Stimulated activated CD4-positive, alpha-beta T cell treated with anti-CD3 and anti-CD28 coated beads, Interleukin-12 subunit alpha, Interleukin-12 subunit beta, amount 100 ng/mL, for 24 hours (primary cell): Measurements from ENCODE around the gene SERPINA3.

Experiments used
- DNase-seq, 2 experiments: peaks; one replicate each; pipeline ENCODE4 v3.0.0-alpha.2; 2020; ENCODE audit warnings: low read depth in 2 of 2

The SERPINA3 gene

DNA sequence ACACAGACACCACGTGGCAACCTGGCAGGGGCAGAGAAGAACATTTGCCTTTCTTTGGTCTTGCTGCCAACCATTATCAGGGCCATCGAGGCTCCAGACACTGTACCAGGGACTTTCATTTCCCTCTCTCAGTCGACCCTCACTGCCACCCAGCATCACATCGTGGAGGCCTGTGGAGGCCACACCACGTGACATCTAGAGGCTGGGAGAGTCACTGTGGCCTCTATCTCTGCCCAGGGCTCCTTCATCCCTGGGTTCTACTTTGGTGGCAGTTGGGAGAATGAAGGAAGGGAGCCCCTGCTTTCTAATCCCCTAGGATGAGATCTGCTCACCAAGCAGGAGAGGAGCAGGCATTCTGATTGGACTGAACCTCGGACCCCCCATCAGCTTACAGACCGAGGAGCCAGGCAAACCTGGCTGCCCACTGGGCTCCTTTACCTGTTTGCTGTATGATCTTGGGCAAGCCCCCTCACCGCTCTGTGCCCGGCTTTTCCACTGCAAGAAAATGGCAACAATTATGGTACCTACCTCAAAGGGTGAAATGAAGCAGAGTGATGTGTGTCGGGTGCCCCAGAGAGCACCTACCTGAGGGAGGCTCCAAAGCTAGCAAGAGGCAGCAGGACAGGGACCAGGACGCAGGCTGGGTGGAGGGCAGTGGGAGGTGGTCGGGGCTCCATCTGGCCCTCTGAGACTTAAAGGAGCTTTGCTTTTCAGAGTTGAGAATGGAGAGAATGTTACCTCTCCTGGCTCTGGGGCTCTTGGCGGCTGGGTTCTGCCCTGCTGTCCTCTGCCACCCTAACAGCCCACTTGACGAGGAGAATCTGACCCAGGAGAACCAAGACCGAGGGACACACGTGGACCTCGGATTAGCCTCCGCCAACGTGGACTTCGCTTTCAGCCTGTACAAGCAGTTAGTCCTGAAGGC is 1.8 kb downstream of the SERPINA3 start:
- DNase-seq = no peak

DNA sequence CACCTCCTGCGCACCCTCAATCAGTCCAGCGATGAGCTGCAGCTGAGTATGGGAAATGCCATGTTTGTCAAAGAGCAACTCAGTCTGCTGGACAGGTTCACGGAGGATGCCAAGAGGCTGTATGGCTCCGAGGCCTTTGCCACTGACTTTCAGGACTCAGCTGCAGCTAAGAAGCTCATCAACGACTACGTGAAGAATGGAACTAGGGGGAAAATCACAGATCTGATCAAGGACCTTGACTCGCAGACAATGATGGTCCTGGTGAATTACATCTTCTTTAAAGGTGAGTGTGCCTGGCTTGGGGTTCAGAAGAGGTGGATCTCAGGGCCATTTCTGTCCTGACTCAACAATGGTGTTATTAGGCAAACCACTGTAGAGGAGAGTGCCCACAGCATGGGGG is 2.6 kb downstream of the SERPINA3 start:
- DNase-seq = no peak

DNA sequence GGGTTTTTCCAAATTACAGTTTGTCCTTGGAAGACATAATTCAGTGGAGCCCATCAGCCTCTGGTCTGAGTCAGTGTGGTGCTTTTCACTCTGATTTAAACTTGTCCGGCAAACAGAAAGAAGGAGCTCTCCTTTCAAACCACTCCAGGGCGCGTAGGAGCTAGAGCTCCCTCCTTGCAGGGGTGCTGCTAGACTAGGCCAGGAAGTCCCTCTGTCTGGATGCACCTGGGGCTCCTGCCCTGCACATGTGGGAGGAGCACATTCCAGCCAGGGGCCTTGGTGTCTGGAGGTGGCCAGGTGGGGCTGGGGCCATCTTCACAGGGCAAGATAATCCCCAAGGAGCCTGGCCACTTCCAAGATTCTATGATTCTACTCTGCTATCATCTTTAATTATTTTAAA is 3.1 kb downstream of the SERPINA3 start:
- DNase-seq = no peak

DNA sequence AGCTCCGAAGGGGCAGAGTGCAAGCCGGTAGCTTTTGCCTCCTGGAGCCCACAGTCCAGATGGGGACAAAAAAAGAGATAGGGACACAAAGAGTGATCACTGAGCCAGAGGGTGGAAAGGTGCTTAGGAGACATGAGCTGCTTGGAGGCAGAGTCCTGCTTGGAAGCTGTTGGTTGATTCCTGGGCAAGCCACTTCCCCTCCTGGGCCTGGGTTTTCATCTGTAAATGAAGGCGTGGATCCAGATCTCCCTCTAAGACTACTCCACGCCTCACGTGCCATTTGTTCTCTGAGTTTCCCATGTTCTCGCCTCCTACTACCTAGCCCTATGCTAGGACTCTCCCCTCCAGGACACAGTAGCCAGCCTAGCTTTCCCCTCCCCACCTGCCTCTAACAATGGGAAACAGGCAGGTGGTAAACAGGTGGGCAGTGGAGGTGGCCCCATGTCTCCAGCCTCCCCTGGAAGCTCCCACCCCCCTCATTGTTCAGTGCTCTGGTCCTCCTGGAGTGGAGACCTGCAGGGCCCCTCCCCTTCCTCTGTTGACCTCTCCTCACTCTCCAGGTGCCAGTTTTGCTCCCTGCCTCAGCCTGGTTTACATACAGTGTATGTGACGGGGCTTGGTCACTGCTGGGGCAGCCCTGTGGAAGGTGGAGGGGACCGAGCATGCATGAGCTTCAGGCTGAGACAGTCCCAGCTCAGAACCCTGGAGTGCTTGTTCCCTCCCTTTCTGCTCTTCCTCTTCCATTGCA is 3.8 kb downstream of the SERPINA3 start:
- no peak for DNase-seq

DNA sequence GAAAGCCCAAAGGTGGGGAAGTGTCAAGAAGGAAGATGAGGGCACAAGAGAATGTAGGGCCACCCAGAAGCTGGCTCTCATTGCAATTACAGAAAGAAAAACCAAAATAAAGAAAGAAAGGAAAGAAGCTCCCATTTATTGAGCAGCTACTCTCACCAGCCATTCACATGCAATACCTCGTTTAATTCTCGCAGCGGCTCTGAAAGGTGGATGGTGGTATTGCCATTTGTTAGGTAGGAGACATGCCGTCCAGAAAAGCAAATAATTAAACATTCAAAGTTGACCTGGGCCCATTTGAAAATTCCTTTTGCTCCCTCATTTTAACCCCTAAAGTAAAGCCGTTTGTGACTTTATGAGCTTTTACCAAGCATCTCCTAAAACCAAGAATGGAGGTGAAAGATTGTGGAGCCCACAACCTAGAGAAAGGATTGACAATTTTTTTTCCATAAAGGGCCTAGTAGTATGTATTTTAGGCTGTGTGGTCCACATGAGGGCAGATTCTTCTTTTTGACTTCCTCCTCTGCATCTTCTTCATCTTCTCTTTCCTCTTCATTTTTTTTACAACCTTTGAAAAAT is 5.3 kb downstream of the SERPINA3 start:
- no peak for DNase-seq

DNA sequence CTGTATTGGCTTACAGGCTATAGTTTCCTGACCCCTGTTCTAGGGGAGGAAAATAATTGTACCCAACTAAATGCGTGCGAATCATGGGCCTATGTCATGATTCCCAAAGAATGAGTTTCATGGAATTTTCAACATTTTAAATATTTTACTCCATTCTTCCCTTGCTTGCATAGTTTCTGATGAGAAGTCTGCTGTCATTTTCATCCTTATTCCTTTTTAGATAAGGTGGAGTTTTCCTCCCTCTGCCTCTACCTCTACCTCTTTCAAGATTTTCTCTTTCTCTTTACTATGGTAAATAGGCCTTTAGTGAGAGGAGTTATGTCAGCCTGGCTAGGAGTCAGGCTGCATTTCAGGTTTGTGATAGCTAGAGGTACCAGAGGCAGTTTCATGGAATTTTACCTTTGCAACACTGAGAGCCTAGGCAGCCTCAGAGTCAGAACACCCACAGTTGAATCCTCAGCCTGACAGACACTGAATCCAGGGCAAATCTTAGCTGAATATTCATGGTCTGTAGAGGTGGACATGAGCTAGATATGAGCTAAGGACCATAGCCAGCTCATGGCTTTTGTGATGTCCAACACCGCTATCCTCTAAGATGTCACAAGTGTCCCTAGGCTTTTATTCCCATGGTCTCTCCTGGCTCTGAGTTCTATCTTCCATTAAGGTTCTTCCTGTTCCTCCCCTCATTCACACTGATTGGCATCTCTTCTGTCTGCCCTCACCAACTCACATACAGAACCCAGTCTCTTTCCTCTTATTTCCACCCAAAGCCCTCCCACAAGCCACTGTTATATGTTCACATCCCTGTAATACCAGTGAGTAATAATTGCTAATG is 6.0 kb downstream of the SERPINA3 start:
- no peak for DNase-seq

DNA sequence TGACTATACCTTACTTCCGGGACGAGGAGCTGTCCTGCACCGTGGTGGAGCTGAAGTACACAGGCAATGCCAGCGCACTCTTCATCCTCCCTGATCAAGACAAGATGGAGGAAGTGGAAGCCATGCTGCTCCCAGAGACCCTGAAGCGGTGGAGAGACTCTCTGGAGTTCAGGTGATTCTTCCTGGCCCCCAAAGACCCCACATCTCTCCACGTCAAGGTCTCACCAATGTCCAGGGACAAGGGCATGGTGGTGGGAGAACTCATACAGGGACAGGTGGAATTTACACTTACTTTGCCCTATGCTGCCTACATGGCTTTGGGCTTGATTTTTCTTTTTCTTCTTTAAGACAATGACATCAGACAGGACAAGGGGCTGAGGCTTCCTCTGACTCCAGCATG is 7.1 kb downstream of the SERPINA3 start:
- no peak for DNase-seq

DNA sequence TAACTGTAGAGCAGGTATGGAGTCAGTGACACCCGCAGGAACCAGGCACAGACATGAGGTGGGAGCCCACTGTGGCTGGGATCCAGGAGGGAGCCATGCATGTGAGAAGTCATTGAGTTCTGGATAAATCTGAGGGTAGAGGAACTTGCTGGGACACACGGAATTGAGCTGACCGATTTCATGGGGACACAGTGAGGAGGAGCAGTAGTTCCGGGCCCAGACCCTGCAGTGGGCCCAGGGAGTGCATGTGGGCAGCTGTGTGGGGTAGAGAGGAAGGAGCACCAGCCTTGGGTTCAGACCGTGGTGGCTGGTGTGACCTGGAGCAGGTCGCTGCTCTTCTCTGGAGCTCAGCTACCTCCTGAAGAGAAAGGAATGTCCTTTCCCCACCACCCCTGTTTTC is 8.4 kb downstream of the SERPINA3 start:
- no peak for DNase-seq

DNA sequence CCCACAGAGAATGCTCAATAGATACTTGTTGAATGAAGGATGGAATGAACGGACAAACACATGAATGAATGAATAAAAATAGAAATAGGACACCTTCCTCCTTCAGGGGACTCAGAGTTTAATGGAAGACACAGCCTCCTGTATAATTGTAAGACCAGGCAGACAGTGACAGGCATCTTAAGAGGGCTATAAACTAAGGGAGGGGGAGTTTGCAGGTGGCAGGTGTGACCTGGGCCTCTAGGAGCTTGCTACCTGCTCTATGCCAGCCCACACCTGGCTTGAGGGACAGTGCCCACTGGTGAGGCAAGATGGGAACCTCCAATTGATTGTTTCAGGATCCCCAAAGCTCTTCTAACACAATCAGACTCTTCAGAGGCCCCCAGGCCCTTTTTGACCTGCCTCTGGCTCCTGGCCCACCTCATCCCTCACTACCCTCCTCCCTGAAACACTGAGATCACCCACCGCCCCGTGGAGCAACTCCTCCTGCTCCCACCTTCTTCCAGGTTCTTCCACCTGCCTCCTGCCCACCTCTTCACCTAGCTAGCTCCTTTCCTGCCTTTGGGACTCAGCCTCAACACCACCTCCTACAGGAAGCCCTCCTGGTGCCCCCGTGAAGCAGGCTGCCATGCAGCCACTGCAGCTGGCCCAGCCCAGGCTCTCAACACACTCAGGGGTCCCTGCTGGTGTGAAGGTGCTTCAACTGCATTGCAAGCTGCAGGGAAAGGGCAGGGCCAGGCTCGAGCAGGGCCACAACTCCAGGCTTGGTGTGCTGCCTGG is 9.4 kb downstream of the SERPINA3 start:
- DNase-seq = no peak

DNA sequence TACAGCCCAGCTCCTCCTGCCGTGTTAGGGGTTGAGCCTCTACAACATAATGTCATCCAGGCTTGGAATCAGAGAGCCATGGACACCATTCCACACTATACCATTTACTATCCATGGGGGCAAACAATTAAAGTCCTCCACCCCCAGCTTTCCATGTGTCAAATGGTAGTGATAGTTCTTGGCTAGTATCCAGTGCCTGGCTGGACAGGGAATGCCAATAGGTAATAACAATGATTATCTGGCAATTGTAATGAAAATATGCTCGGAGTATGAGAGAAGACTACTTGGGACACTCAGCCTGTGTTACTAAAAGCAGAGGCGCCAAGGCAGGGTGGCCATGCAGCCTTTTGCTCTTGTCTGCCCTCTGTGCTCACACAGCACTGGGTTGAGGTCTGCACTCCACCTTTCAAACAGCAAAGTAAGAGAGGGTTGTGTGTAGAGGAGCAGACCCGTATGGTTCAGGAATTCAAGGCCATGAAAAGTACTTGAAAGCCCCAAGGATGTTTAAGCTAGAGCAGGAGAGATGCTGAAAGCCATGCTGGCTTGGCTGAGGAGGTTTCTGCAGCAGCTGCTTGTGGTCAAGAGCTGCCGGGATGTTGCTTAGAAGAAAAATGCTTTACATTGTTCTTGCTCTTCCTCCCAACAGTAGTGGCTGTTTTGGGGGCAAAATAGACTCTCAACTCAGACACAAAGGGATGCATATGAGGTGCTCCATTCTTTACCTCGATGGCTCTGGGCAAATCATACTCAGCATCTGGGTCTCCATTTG is 10.6 kb downstream of the SERPINA3 start:
- no peak for DNase-seq

DNA sequence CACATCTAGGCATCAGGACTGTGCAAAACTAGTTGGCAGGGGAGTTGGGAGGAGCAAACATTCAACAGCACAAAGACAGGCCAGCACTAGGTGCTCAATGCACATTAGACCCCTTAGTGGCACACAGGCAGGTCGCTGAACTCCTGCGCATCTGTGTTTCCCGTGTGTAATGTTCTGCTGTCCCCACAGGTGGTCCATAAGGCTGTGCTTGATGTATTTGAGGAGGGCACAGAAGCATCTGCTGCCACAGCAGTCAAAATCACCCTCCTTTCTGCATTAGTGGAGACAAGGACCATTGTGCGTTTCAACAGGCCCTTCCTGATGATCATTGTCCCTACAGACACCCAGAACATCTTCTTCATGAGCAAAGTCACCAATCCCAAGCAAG is 11.2 kb downstream of the SERPINA3 start:
- DNase-seq = no peak

DNA sequence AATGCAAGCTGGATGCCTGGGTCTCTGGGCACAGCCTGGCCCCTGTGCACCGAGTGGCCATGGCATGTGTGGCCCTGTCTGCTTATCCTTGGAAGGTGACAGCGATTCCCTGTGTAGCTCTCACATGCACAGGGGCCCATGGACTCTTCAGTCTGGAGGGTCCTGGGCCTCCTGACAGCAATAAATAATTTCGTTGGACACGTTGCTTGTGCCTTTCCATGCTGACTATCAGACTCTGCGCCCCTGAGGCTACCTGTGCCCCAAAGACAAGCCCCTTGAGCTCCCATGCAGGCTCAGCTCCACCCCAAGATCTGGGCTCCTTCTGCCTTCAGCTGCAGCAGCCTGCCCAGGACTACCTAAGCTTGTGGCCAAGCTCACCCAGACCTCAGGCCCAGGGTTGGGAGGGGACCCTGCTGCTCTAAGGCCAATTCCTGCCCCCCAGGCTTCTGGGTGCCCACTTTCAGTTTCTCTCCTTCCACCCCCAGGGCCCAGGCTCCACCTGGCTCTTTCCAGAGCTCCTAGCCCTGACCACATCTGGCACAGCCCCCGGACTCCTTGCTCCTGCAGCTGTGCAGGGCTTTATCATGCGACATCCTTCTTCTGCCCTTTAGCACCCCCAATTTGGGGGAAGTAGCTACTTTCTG is 11.8 kb downstream of the SERPINA3 start:
- no peak for DNase-seq

DNA sequence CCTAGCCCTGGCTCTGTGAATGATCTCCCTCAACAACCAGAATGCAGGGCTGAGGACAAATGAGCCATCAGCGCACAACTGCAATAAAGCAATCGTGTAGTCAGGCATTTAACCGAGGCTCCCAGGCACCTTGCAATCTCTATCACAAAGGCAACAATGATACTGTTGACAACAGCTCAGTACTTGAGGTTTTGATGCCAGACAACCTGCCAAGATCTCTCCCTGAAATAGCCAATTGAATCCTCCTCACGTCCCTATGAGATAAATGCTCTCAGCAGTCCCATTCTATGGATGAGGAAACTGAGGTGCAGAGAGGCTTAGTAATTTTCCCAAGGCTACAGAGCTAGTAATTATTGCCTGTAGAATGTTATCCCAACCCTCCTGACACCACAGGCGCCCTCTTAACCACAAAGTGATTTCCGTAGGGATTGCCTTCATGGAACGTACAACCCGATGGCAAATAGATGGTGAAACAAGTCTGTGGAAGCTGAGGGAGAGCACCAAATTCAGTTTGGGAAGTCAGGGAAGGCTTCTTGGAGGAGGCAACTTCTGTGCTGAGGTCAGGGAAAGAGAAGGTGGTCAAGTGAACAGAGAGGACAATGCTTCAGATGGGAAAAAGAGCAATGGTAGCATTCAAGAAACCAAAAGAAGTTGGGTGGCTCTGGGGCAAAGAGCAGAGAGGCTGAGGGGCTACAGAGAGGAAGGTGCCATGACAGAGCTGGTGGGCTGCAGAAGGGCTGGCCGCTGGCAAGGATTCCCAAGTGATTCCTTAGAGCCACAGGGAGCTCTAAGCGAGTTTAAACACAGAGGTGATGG is 12.6 kb downstream of the SERPINA3 start:
- no peak for DNase-seq

DNA sequence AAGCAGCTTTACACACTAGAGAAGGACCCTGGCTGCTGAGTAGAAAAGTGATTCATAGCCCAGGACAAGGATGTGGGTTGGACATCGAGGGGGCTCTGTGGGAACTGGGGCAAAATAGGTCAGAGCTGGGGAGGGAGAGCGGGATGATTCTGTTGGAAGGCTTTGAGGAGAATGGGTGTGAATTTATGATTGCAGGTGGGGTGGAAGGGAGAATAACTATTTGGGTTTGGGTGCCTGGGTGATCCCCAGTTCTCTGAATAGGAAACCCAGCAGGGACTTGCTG is 13.1 kb downstream of the SERPINA3 start:
- DNase-seq = no peak

DNA sequence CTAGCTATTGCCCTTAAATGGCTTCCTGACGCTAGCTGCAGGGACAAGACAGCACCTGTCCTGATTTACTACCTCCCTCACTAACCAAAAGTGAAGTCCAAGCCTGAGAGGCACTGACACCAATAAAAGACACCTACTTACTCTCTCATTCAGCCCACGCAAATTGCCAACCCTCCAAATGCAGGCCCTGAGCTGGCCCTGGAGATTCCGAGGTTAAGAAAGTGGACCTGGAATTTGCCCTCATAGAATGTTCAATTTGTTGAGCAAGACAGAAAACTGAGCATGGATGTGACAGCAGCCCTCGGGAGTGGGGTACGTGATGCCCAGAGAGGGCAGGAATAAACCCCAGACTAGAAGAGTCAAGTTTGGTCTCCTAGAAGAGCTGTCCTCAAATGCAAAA is 16.4 kb downstream of the SERPINA3 start:
- no peak for DNase-seq

DNA sequence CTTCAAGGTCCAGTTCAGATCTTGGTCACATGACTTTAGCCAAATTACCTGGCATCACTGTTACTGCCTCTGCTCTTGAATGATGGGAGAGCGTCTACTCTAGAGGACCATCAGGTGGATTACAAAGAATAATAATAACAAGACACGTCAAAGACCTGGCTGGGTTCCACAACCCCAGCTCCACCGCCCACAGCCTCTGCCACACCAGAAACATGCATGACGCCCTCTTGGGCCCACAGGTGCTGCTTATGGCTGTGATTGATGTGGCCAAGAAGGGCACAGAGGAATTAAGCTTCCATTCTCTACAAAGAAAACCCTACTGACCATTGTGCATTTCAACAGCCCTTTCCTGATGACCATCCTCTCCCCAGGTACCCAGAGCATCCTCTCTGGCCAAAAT is 18.2 kb downstream of the SERPINA3 start:
- no peak for DNase-seq

DNA sequence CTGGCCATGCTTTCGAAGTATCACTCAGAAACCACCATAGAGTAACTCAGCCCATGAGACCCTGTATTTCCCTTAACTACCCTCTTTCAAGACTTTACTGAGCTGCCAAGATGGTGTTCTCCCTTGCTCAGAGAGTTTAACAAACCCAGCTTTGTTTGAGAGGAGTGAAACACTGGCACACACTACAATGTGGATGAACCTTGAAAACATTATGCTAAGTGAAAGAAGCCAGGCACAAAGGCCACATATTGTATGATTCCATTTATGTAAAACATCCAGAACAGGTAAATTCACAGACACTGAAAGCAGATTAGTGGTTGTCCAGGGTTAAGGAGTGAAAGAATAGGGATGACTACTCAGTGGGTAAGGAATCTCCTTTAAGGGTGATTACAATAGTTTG is 18.9 kb downstream of the SERPINA3 start:
- no peak for DNase-seq

DNA sequence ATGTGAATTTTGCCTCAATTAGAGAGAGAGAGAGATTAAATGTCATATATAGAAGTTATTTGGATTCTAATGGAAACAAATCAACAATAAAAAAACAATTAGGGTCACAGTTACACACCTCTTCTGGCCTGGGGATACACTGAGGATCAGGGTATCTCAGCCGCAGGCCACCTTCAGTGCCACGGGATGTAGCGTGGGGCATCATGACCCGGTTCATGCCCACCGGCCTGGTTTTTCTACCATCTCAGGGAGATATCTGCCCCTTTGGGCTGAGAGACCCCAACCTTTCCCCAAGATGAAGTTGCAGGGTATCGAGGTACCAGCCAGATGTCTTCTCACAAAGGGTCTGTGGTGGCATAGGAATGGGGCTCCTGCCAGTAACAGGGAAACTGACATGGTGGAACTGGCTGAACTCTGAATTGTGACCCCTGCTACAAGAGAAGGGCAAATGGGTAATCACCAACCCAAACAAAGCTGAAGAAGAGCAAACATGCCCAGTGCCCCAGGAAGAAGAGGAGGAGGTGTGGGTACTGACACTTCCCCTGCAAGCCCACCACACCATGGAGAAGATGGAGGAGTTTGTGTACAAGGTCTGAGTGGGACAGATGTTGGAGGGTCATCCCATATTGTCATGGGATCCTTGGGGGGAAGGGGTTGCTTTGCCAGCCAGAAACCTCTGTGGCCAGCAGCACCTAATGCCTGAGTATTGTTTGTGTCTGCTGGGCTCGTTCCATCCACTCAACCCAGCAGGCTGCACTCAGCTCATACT is 19.5 kb downstream of the SERPINA3 start:
- no peak for DNase-seq

DNA sequence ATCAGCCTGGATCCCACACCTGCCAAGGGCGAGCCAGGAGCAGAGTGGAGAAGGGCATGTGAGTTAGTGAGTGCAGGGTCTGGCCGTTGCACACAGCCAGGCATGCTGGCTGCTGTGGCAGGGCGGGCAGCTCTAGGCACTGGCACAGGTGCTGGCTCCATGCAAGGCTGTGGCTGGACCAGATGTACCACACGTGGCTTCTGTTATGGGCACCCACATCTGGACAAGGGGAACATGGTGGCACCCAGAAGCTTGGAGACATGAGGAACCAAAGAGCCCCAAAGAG is 20.1 kb downstream of the SERPINA3 start:
- no peak for DNase-seq
